K562 (cell line): ENCODE measurements around the gene BHLHE40. TPM values are rescaled to one million over a fixed set of nuclear protein-coding genes. Genes with fewer than 3 reads are reported as not detected.

Source experiments
- BACH1 ChIP-seq: fragments of 200-800 bp; sonication (Bioruptor generic); IDR thresholded peaks from 2 replicates; pipeline ENCODE4 v1.6.1; 2016; ENCODE audit warnings: missing genetic modification characterization, missing compliant biosample characterization
- CBX2 ChIP-seq: fragments of 200-600 bp; sonication (generic); IDR thresholded peaks from one replicate; pipeline ENCODE4 v1.6.1; 2012; ENCODE audit warnings: mild to moderate bottlenecking, low read length, inconsistent platforms; ENCODE audit not compliant: insufficient read depth, poor library complexity, severe bottlenecking
- CGGBP1 ChIP-seq: fragments of 250-450 bp; sonication (Bioruptor Pico); IDR thresholded peaks from 2 replicates; pipeline ENCODE4 v1.9.0; 2021; ENCODE audit warnings: mild to moderate bottlenecking
- CHD2 ChIP-seq: IDR thresholded peaks from 2 replicates; pipeline ENCODE4 v1.6.1; 2011; ENCODE audit warnings: low read depth, low read length
- FOXA3 ChIP-seq, 2 experiments: fragments of 450-650 bp in 1 of 2; sonication (generic) in 1 of 2; formaldehyde crosslinking; IDR thresholded peaks in 1 of 2; conservative IDR thresholded peaks in 1 of 2; 2 replicates each; pipeline versions ENCODE4 v1.4.0 to v1.8.0; 2020 to 2022; ENCODE audit warnings: mild to moderate bottlenecking in 2 of 2, missing genetic modification reagents in 1 of 2
- GATA2 ChIP-seq: sonication (generic); formaldehyde crosslinking; IDR thresholded peaks from 2 replicates; pipeline ENCODE4 v1.4.0; 2020; ENCODE audit warnings: mild to moderate bottlenecking, missing genetic modification reagents
- GTF2B ChIP-seq: IDR thresholded peaks from 2 replicates; pipeline ENCODE4 v1.6.1; 2011; ENCODE audit not compliant: insufficient read length; ENCODE audit errors: extremely low read depth
- HDGF ChIP-seq: fragments of 450-650 bp; IDR thresholded peaks from 2 replicates; pipeline ENCODE4 v1.6.1; 2016
- HMGXB4 ChIP-seq: sonication (generic); formaldehyde crosslinking; IDR thresholded peaks from 2 replicates; pipeline ENCODE4 v1.8.1; 2023; ENCODE audit warnings: mild to moderate bottlenecking, missing genetic modification reagents
- HNRNPLL ChIP-seq: fragments of 200-400 bp; formaldehyde crosslinking; IDR thresholded peaks from 2 replicates; pipeline ENCODE4 v1.6.1; 2017; ENCODE audit warnings: low read length, low read depth, mild to moderate bottlenecking; ENCODE audit not compliant: poor library complexity, severe bottlenecking
- NCOA2 ChIP-seq, 2 experiments: fragments of 450-650 bp; IDR thresholded peaks; 2 replicates each; pipeline ENCODE4 v1.6.1; 2018; ENCODE audit warnings: mild to moderate bottlenecking in 2 of 2, moderate library complexity in 1 of 2; ENCODE audit not compliant: partially characterized antibody in 2 of 2
- NR1H2 ChIP-seq: sonication (generic); formaldehyde crosslinking; IDR thresholded peaks from 2 replicates; pipeline ENCODE4 v1.4.0; 2020; ENCODE audit warnings: mild to moderate bottlenecking, missing genetic modification reagents
- NR3C1 ChIP-seq: sonication (generic); formaldehyde crosslinking; IDR thresholded peaks from 2 replicates; pipeline ENCODE4 v1.8.1; 2022; ENCODE audit warnings: missing genetic modification reagents
- NR4A1 ChIP-seq, 2 experiments: fragments of 250-450 bp in 1 of 2; fragments of 450-650 bp in 1 of 2; sonication (Bioruptor Pico) in 1 of 2; IDR thresholded peaks; 2 replicates each; pipeline versions ENCODE4 v1.4.0 to v1.6.1; 2016 to 2020; ENCODE audit warnings: mild to moderate bottlenecking in 2 of 2, missing compliant biosample characterization in 1 of 2, missing genetic modification characterization in 1 of 2, moderate library complexity in 1 of 2
- POLR2H ChIP-seq: IDR thresholded peaks from 2 replicates; pipeline ENCODE4 v1.6.1; 2016; ENCODE audit warnings: missing genetic modification characterization, low read depth, mild to moderate bottlenecking, control low read depth, missing compliant biosample characterization, moderate library complexity
- SMAD3 ChIP-seq: fragments of 450-650 bp; formaldehyde crosslinking; conservative IDR thresholded peaks from 2 replicates; pipeline ENCODE4 v1.4.0; 2020; ENCODE audit warnings: mild to moderate bottlenecking
- SMAD4 ChIP-seq: fragments of 250-450 bp; sonication (Bioruptor Pico); conservative IDR thresholded peaks from 2 replicates; pipeline ENCODE4 v1.8.0; 2021; ENCODE audit warnings: inconsistent platforms, mild to moderate bottlenecking, moderate library complexity
- SRSF9 ChIP-seq: fragments of 200-400 bp; formaldehyde crosslinking; IDR thresholded peaks from 2 replicates; pipeline ENCODE4 v1.6.1; 2017; ENCODE audit warnings: low read depth, low read length, borderline replicate concordance
- TAF7 ChIP-seq: fragments of 450-650 bp; IDR thresholded peaks from 2 replicates; pipeline ENCODE4 v1.6.1; 2016; ENCODE audit warnings: missing genetic modification characterization, missing compliant biosample characterization
- ZBTB1 ChIP-seq: sonication (generic); formaldehyde crosslinking; IDR thresholded peaks from 2 replicates; pipeline ENCODE4 v1.8.1; 2023; ENCODE audit warnings: missing genetic modification reagents, low read depth, mild to moderate bottlenecking, borderline replicate concordance
- ZNF436 ChIP-seq: fragments of 250-450, 450-650 bp; sonication (Bioruptor Pico); formaldehyde crosslinking; IDR thresholded peaks from 2 replicates; pipeline ENCODE4 v1.7.0; 2020; ENCODE audit warnings: mild to moderate bottlenecking
- ZNF561 ChIP-seq: fragments of 450-650 bp; formaldehyde crosslinking; conservative IDR thresholded peaks from 2 replicates; pipeline ENCODE4 v1.4.0; 2020; ENCODE audit warnings: mild to moderate bottlenecking, moderate library complexity
- ZNF644 ChIP-seq: fragments of 200-800 bp; sonication (Bioruptor generic); IDR thresholded peaks from 2 replicates; pipeline ENCODE4 v1.6.1; 2016; ENCODE audit warnings: low read depth, missing genetic modification characterization, missing compliant biosample characterization
- ZNF717 ChIP-seq: fragments of 250-450 bp; sonication (Bioruptor Pico); IDR thresholded peaks from 2 replicates; pipeline ENCODE4 v1.5.0; 2021
- ZNF77 ChIP-seq: fragments of 250-450 bp; sonication (Bioruptor Pico); IDR thresholded peaks from 2 replicates; pipeline ENCODE4 v1.5.0; 2020
- polyA plus RNA-seq, 8 experiments: library from polyadenylated mRNA; depleted of rRNA in 4 of 8; stranded (reverse) in 5 of 8; unstranded in 3 of 8; fragments of >200 nt; fragmentation: Nextera tagmentation in 2 of 8; fragmentation: Illumina TruSeq in 1 of 8; extraction: Ambion mirVana in 2 of 8; extraction: Trizol in 1 of 8; gene quantifications; 2 replicates each; pipeline versions ENCODE4 v1.2.1 to v1.2.3, GENCODE V29; 2011 to 2014; ENCODE audit warnings: inconsistent platforms in 1 of 8, missing spikeins in 1 of 8
- total RNA-seq, 7 experiments: library from RNA; depleted of rRNA in 6 of 7; stranded (reverse); fragments of >200 nt in 6 of 7; fragmentation: Illumina TruSeq in 2 of 7; extraction: Trizol in 2 of 7; gene quantifications; 2 replicates each; pipeline versions ENCODE4 v1.2.1 to v1.2.3, GENCODE V29; 2011 to 2021; ENCODE audit warnings: low replicate concordance in 1 of 7
- TF ChIP-seq, protein P1 (sequence below): fragments of 450-650 bp; formaldehyde crosslinking; IDR thresholded peaks from 2 replicates; pipeline ENCODE4 v1.4.0; 2020; ENCODE audit warnings: mild to moderate bottlenecking, mixed read lengths

The BHLHE40 gene
- total and polyA plus RNA-seq, 9 of the 15 experiments (the other 6 are each of a cell fraction or from before 2014, with no cell fraction given), result 12.0 to 83.9 (median 31.4) TPM

GRCh38 chr3:4976109-4976508 is 3.1 kb upstream of the BHLHE40 start (continued):
- TF ChIP-seq SMAD3 (CRISPR knock-in tag), result peak; percentile 92
- no peak for TF ChIP-seq HNRNPLL
- TF ChIP-seq CBX2, result no peak
- TF ChIP-seq HDGF, result no peak
- TF ChIP-seq NR3C1 (CRISPR knock-in tag), result no peak
- TF ChIP-seq, protein P1, sequence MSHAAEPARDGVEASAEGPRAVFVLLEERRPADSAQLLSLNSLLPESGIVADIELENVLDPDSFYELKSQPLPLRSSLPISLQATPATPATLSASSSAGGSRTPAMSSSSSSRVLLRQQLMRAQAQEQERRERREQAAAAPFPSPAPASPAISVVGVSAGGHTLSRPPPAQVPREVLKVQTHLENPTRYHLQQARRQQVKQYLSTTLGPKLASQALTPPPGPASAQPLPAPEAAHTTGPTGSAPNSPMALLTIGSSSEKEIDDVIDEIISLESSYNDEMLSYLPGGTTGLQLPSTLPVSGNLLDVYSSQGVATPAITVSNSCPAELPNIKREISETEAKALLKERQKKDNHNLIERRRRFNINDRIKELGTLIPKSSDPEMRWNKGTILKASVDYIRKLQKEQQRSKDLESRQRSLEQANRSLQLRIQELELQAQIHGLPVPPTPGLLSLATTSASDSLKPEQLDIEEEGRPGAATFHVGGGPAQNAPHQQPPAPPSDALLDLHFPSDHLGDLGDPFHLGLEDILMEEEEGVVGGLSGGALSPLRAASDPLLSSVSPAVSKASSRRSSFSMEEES (CRISPR knock-in tag), result no peak
- no peak for TF ChIP-seq TAF7 (tag)
- TF ChIP-seq CGGBP1 (CRISPR knock-in tag), result no peak
- no peak for TF ChIP-seq ZNF644 (tag)
- TF ChIP-seq FOXA3 (CRISPR knock-in tag; conservative IDR thresholded peaks at IDR 0.05 in 1 of 2, IDR thresholded peaks at IDR 0.05 in 1 of 2), result no peak
- peak; percentile 94 for TF ChIP-seq SMAD4 (CRISPR knock-in tag)
- TF ChIP-seq ZNF77 (CRISPR knock-in tag), result no peak
- no peak for TF ChIP-seq ZNF717
- TF ChIP-seq SRSF9, result no peak
- no peak for TF ChIP-seq ZNF561 (CRISPR knock-in tag)
- no peak for TF ChIP-seq ZNF436 (CRISPR knock-in tag)
- no peak for TF ChIP-seq GTF2B
- TF ChIP-seq CHD2, result no peak
- TF ChIP-seq NCOA2 (IDR thresholded peaks at IDR 0.05; ENCODE audit: partially characterized antibody in 2 of 2), result no peak
- no peak for TF ChIP-seq BACH1 (tag)
- TF ChIP-seq GATA2, result no peak
- no peak for TF ChIP-seq ZBTB1 (CRISPR knock-in tag)
- no peak for TF ChIP-seq POLR2H
- no peak for TF ChIP-seq HMGXB4 (CRISPR knock-in tag)
- TF ChIP-seq NR1H2 (CRISPR knock-in tag), result no peak
- peak; percentile 93 for TF ChIP-seq NR4A1 (CRISPR knock-in tag; IDR thresholded peaks at IDR 0.05)
- peak; percentile 91; the same call in 1 of the 2 replicates for TF ChIP-seq NR4A1 (tag; IDR thresholded peaks at IDR 0.05)
